OCI-LY1 (cell line): ENCODE results near the gene SLC6A4.
A peak's percentile ranks its signal among the peaks of the same experiment; 100 is the strongest.

Experiments used
- H2AFZ ChIP-seq: fragments of 200-600 bp; sonication (generic), shearing (Covaris generic); 2 replicates; pipeline ENCODE4 v1.6.0; 2014; ENCODE audit warnings: antibody characterized with exemption, mild to moderate bottlenecking, low read length
- H3F3A ChIP-seq: fragments of 200-600 bp; sonication (generic), shearing (Covaris generic); 2 replicates; pipeline ENCODE4 v1.6.0; 2014; ENCODE audit warnings: mild to moderate bottlenecking, antibody characterized with exemption, low read length, moderate library complexity; ENCODE audit not compliant: insufficient read depth
- H3K27ac ChIP-seq: fragments of 200-600 bp; sonication (generic); 2 replicates; pipeline ENCODE4 v1.5.1; 2014; ENCODE audit warnings: low read length, mixed run types, mild to moderate bottlenecking, low read depth; ENCODE audit not compliant: poor library complexity, severe bottlenecking
- H3K27me3 ChIP-seq: fragments of 200-600 bp; sonication (generic); 2 replicates; pipeline ENCODE4 v1.6.0; 2014; ENCODE audit warnings: antibody characterized with exemption, mild to moderate bottlenecking, low read length, moderate library complexity; ENCODE audit not compliant: insufficient read depth
- H3K36me3 ChIP-seq: fragments of 200-600 bp; sonication (generic); 2 replicates; pipeline ENCODE4 v1.6.1; 2014; ENCODE audit warnings: mild to moderate bottlenecking, antibody characterized with exemption, low read length, moderate library complexity, mixed read lengths; ENCODE audit not compliant: insufficient read depth
- H3K4me1 ChIP-seq: fragments of 200-600 bp; sonication (generic); 2 replicates; pipeline ENCODE4 v1.5.1; 2014; ENCODE audit warnings: mild to moderate bottlenecking, low read length, moderate library complexity; ENCODE audit not compliant: insufficient read depth, severe bottlenecking
- H3K4me2 ChIP-seq: fragments of 200-600 bp; sonication (generic), shearing (Covaris generic); 2 replicates; pipeline ENCODE4 v1.6.1; 2014; ENCODE audit warnings: low read length
- H3K4me3 ChIP-seq: fragments of 200-600 bp; sonication (generic); 2 replicates; pipeline ENCODE4 v1.5.1; 2014; ENCODE audit warnings: low read length, low read depth, mild to moderate bottlenecking, mixed read lengths; ENCODE audit not compliant: poor library complexity, severe bottlenecking
- H3K79me2 ChIP-seq: fragments of 200-600 bp; shearing (Covaris generic); 2 replicates; pipeline ENCODE4 v1.6.1; 2016; ENCODE audit warnings: mixed run types, low read length, mixed read lengths; ENCODE audit not compliant: insufficient read depth
- H3K9ac ChIP-seq: fragments of 200-600 bp; sonication (generic), shearing (Covaris generic); 2 replicates; pipeline ENCODE4 v1.6.1; 2014; ENCODE audit warnings: mild to moderate bottlenecking, low read length, mixed read lengths
- H3K9me2 ChIP-seq: fragments of 200-600 bp; sonication (generic), shearing (Covaris generic); 2 replicates; pipeline ENCODE4 v1.6.1; 2014; ENCODE audit warnings: low read depth, mild to moderate bottlenecking, low read length, mixed read lengths
- H3K9me3 ChIP-seq: fragments of 200-600 bp; shearing (Covaris generic); 2 replicates; pipeline ENCODE4 v1.6.1; 2014; ENCODE audit warnings: low read length, mixed read lengths
- H4K20me1 ChIP-seq: fragments of 200-600 bp; sonication (generic), shearing (Covaris generic); 2 replicates; pipeline ENCODE4 v1.6.0; 2016; ENCODE audit warnings: mild to moderate bottlenecking, low read length; ENCODE audit not compliant: insufficient read depth
- CTCF ChIP-seq: fragments of 200-600 bp; sonication (generic), shearing (Covaris generic); IDR thresholded peaks from 2 replicates; pipeline ENCODE4 v1.5.1; 2017; ENCODE audit warnings: mild to moderate bottlenecking, antibody characterized with exemption, low read length, moderate library complexity, mixed read lengths
- EZH2 ChIP-seq: fragments of 200-600 bp; sonication (generic), shearing (Covaris generic); IDR thresholded peaks from 2 replicates; pipeline ENCODE4 v1.8.0; 2017; ENCODE audit warnings: borderline replicate concordance, mixed run types, mild to moderate bottlenecking, antibody characterized with exemption, low read length, moderate library complexity, mixed read lengths

SLC6A4 gene

GRCh38 chr17:30170415-30170987 is 65.0 kb downstream of the SLC6A4 start:
- no peak for TF ChIP-seq EZH2
- TF ChIP-seq CTCF: no peak
- no peak overlapping the region for H3K9ac ChIP-seq
- no peaks in the 10 kb centered on the region for H3K79me2 ChIP-seq
- no peak overlapping the region for H2AFZ ChIP-seq
- H3K27me3 ChIP-seq: no peaks in the 10 kb centered on the region
- no peaks in the 10 kb centered on the region for H3F3A ChIP-seq
- H3K4me2 ChIP-seq: no peak overlapping the region
- H4K20me1 ChIP-seq: no peaks in the 10 kb centered on the region
- no peak overlapping the region for H3K4me3 ChIP-seq
- no peaks in the 10 kb centered on the region for H3K9me2 ChIP-seq
- peaks cover 4% of the 10 kb centered on the region for H3K4me1 ChIP-seq
- H3K9me3 ChIP-seq: no peaks in the 10 kb centered on the region
- H3K27ac ChIP-seq: no peak overlapping the region
- H3K36me3 ChIP-seq: peaks cover 50% of the 10 kb centered on the region

DNA sequence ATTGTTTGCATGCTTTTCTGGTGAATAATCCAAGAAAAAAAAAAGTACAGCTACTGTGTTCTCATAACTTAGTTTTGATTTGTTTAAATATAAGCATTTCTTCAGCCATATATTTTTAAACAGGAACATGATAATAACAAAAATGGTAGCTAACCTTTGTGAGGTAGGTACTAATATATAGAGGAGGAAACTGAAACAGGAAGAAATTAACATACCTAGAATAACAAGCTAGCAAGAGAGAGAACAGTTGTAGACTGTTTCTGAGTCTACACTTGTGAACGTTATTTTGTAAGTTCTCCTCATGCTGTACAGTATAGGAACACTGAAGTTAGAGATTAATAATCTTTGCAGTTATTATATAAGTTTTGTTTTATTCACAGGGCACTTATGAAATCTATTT is 69.5 kb downstream of the SLC6A4 start:
- Histone ChIP-seq H3K4me1 (peaks cover 16% of the 10 kb centered on the region), H3K36me3 (peaks cover 55% of the 10 kb centered on the region), H3K9me2 (no peaks in the 10 kb centered on the region), H3K27ac (no peak overlapping the region), H3K79me2 (peaks cover 16% of the 10 kb centered on the region), H3K9me3 (peaks cover 2% of the 10 kb centered on the region; the same call in 1 of the 2 replicates), H3K4me3 (no peak overlapping the region), H2AFZ (no peak overlapping the region), H3K27me3 (no peaks in the 10 kb centered on the region), H3F3A (no peaks in the 10 kb centered on the region), H4K20me1 (no peaks in the 10 kb centered on the region), H3K9ac (no peak overlapping the region), H3K4me2 (no peak overlapping the region)
- TF ChIP-seq EZH2: no peak
- TF ChIP-seq CTCF: no peak

DNA sequence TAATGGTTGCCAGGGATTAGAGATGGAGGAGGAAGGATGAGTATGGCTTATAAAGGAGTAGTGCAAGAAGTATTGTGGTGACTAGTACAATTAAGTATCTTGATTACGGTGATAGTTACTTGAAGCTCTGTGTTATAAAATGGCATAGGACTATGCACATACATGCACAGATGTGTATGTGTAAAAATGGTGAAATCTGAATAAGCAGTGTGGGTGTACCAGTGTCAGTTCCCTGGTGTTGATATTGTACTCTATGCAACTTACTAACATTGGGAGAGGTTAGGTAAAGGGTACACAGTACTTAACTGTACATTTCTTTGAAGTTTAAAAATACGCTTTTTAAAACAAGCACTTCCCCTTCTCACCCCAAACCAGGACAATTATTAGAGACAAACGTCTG is 70.3 kb downstream of the SLC6A4 start:
- H3K27me3 ChIP-seq: no peaks in the 10 kb centered on the region
- H2AFZ ChIP-seq: no peak overlapping the region
- H3K4me1 ChIP-seq: peaks cover 16% of the 10 kb centered on the region
- TF ChIP-seq EZH2 (no peak), CTCF (no peak)
- H3K79me2 ChIP-seq: peaks cover 24% of the 10 kb centered on the region
- no peaks in the 10 kb centered on the region for H4K20me1 ChIP-seq
- H3K9me2 ChIP-seq: no peaks in the 10 kb centered on the region
- peak overlapping the region; percentile 18 for H3K27ac ChIP-seq
- no peak overlapping the region for H3K4me3 ChIP-seq
- H3K36me3 ChIP-seq: peaks cover 58% of the 10 kb centered on the region
- H3K9me3 ChIP-seq: peaks cover 10% of the 10 kb centered on the region
- H3F3A ChIP-seq: no peaks in the 10 kb centered on the region
- H3K4me2 ChIP-seq: no peak overlapping the region
- H3K9ac ChIP-seq: no peak overlapping the region
